Neutrophil (primary cell): ENCODE results near the gene FBXW11.

Experiments used
- H3K27ac ChIP-seq: fragments of 200-600 bp; sonication (generic); 2 replicates; pipeline ENCODE4 v1.5.1; 2016; ENCODE audit warnings: mild to moderate bottlenecking, moderate library complexity
- H3K27me3 ChIP-seq: fragments of 200-600 bp; sonication (generic); 2 replicates; pipeline ENCODE4 v1.6.0; 2016; ENCODE audit warnings: mild to moderate bottlenecking
- H3K36me3 ChIP-seq: fragments of 200-600 bp; sonication (generic); 2 replicates; pipeline ENCODE4 v1.5.1; 2017
- H3K4me1 ChIP-seq, 2 experiments: fragments of 200-600 bp in 1 of 2; sonication (generic) in 1 of 2; 1 replicate in 1 of 2; 2 replicates in 1 of 2; pipeline versions ENCODE4 v1.5.1 to v1.6.1; 2013 to 2016; ENCODE audit warnings: low read depth in 1 of 2, low read length in 1 of 2, mild to moderate bottlenecking in 1 of 2, moderate library complexity in 1 of 2; ENCODE audit not compliant: control insufficient read depth in 1 of 2, insufficient read depth in 1 of 2
- H3K4me3 ChIP-seq, 2 experiments: fragments of 200-600 bp in 1 of 2; sonication (generic) in 1 of 2; 1 replicate in 1 of 2; 2 replicates in 1 of 2; pipeline ENCODE4 v1.5.1; 2013 to 2016; ENCODE audit warnings: low read depth in 1 of 2, low read length in 1 of 2, mild to moderate bottlenecking in 1 of 2, moderate library complexity in 1 of 2
- H3K9me3 ChIP-seq: fragments of 200-600 bp; sonication (generic); 2 replicates; pipeline ENCODE4 v1.5.1; 2016
- CTCF ChIP-seq: fragments of 200-600 bp; sonication (generic); IDR thresholded peaks from 2 replicates; pipeline ENCODE4 v1.5.1; 2016; ENCODE audit warnings: antibody characterized with exemption

The FBXW11 gene

DNA sequence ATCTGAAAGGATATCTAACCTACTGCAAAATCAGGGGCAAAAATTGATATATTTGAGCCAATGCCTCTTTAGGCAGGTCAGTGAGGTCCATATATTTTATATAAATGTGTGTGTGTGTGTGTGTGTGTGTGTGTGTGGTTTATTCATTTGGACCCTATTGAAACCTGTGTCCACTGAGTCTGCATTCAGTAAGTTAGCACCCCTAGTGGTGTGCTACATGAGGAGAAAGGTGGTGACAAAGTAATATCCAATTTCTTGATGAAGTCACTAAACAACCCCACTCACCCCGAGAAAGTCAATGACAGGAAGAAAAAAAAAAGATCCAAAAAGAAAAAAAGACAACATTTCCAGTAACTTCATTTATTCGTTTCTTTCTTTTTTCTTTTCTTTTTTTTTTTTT, 4.1 kb downstream of the FBXW11 start:
- TF ChIP-seq CTCF: no peak
- Histone ChIP-seq H3K9me3 (no peaks in the 10 kb centered on the region), H3K27ac (no peak overlapping the region), H3K36me3 (no peaks in the 10 kb centered on the region), H3K4me3 (no peak overlapping the region), H3K4me1 (peaks cover 62 to 65% of the 10 kb centered on the region in 2 experiments), H3K27me3 (no peaks in the 10 kb centered on the region)

GRCh38 chr5:171999877-172000276, 6.6 kb downstream of the FBXW11 start:
- peaks cover 47 to 50% of the 10 kb centered on the region in 2 experiments for H3K4me1 ChIP-seq
- TF ChIP-seq CTCF: no peak
- no peak overlapping the region for H3K4me3 ChIP-seq
- no peaks in the 10 kb centered on the region for H3K27me3 ChIP-seq
- no peaks in the 10 kb centered on the region for H3K9me3 ChIP-seq
- H3K27ac ChIP-seq: peak overlapping the region; percentile 65
- peaks cover 5% of the 10 kb centered on the region for H3K36me3 ChIP-seq

- H3K9me3 ChIP-seq: no peaks in the 10 kb centered on the region
- H3K4me1 ChIP-seq: peaks cover 39 to 44% of the 10 kb centered on the region in 2 experiments
- no peak overlapping the region for H3K27ac ChIP-seq
- H3K4me3 ChIP-seq: no peak overlapping the region
- no peak for TF ChIP-seq CTCF
- peaks cover 7% of the 10 kb centered on the region for H3K36me3 ChIP-seq
- H3K27me3 ChIP-seq: no peaks in the 10 kb centered on the region
These were observed 7.3 kb downstream of the FBXW11 start for GRCh38 chr5:171999100-171999499.

DNA sequence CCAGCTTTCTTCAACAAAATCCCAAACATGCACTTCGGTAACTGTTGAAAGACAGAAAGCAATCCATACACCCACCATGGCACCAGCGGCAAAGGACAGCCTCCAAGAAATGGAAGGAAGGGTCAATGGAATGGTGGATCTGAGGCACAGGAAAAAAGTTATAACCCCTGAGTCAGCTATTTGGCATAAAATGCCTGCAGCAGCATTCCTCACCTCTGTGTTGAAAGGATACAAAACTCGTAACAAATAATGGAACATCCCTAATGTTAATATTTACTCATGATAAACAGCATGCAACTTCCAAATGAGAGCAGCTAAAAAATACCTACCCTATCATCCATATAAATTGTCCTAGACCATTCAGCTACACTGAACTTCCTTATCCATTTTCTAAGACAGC, 9.4 kb downstream of the FBXW11 start:
- TF ChIP-seq CTCF: no peak
- no peak overlapping the region for H3K27ac ChIP-seq
- H3K27me3 ChIP-seq: no peaks in the 10 kb centered on the region
- no peak overlapping the region for H3K4me3 ChIP-seq
- peaks cover 25 to 29% of the 10 kb centered on the region in 2 experiments for H3K4me1 ChIP-seq
- no peaks in the 10 kb centered on the region for H3K9me3 ChIP-seq
- peaks cover 15% of the 10 kb centered on the region for H3K36me3 ChIP-seq

GRCh38 chr5:171992813-171993212, 13.6 kb downstream of the FBXW11 start:
- H3K4me1 ChIP-seq: peaks cover 28 to 36% of the 10 kb centered on the region in 2 experiments
- peaks cover 15% of the 10 kb centered on the region for H3K36me3 ChIP-seq
- H3K4me3 ChIP-seq: no peak overlapping the region
- H3K27ac ChIP-seq: no peak overlapping the region
- H3K9me3 ChIP-seq: no peaks in the 10 kb centered on the region
- H3K27me3 ChIP-seq: no peaks in the 10 kb centered on the region
- TF ChIP-seq CTCF: no peak

- Histone ChIP-seq H3K36me3 (peaks cover 15% of the 10 kb centered on the region), H3K27me3 (no peaks in the 10 kb centered on the region), H3K4me3 (no peak overlapping the region), H3K9me3 (no peaks in the 10 kb centered on the region), H3K4me1 (peaks cover 33 to 41% of the 10 kb centered on the region in 2 experiments), H3K27ac (no peak overlapping the region)
- TF ChIP-seq CTCF: no peak
These were observed 14.1 kb downstream of the FBXW11 start for GRCh38 chr5:171992305-171992704.
